Activated T-helper 2 cell treated with anti-CD3 and anti-CD28 coated beads, Interferon-gamma antibody, Interleukin-2, Interleukin-4, amounts not matched to agents 10 μg/mL and 5 μg/mL and 100 μg/mL, durations not matched to agents 14 hours and 24 hours and 36 hours (primary cell): ENCODE measurements around the gene PAPOLG. TPM values are rescaled to one million over a fixed set of nuclear protein-coding genes. Genes with fewer than 3 reads are reported as not detected.
"Not testable (repeated sequence)": the region's sequence is repeated elsewhere in the genome, so short reads cannot be mapped to it uniquely, and the experiment has no call there.

Experiments used
- DNase-seq: peaks from one replicate; pipeline ENCODE4 v3.0.0; 2021; ENCODE audit warnings: low spot score
- H3K27ac Mint-ChIP-seq: one replicate; pipeline ENCODE4 v1.8.0; 2021; ENCODE audit warnings: mixed read lengths
- H3K27me3 Mint-ChIP-seq: one replicate; pipeline ENCODE4 v1.8.0; 2021; ENCODE audit warnings: low read depth, mixed read lengths
- H3K36me3 Mint-ChIP-seq: one replicate; pipeline ENCODE4 v1.8.0; 2021; ENCODE audit warnings: low read depth, mixed read lengths
- H3K4me1 Mint-ChIP-seq: one replicate; pipeline ENCODE4 v1.8.0; 2021; ENCODE audit warnings: low read depth, mixed read lengths
- H3K4me3 Mint-ChIP-seq: one replicate; pipeline ENCODE4 v1.8.0; 2021; ENCODE audit warnings: low read depth, mild to moderate bottlenecking, moderate library complexity, mixed read lengths
- H3K9me3 Mint-ChIP-seq: one replicate; pipeline ENCODE4 v1.8.0; 2021; ENCODE audit warnings: mixed read lengths
- intact Hi-C: fragments of 100-400 bp; cut with micrococcal nuclease; formaldehyde crosslinking; loops from one replicate; pipeline ENCODE4 v1.15.1; 2023
- total RNA-seq: library from RNA; stranded (reverse); gene quantifications from 2 replicates; pipeline ENCODE4 v1.2.3, GENCODE V29; 2022

The PAPOLG gene
- total RNA-seq, 1 donor from 2014 or later: 20.4 TPM

- Mint-ChIP-seq H3K9me3 (peaks cover 4% of the 10 kb centered on the region), H3K27me3 (no peaks in the 10 kb centered on the region), H3K4me3 (no peak overlapping the region), H3K27ac (peak overlapping the region; percentile 87), H3K4me1 (peaks cover 42% of the 10 kb centered on the region), H3K36me3 (peaks cover 3% of the 10 kb centered on the region)
- intact Hi-C loops: loop anchor here (1.0 to 5.0 kb wide), 3 partner anchors 13 to 63 kb away; partner anchors contain the start of gene PAPOLG
- no peak for DNase-seq
These were observed 63.9 kb downstream of the PAPOLG start for GRCh38 chr2:60819936-60820335.

- Mint-ChIP-seq H3K27ac (peak overlapping the region; percentile 36), H3K4me3 (no peak overlapping the region), H3K36me3 (peaks cover 3% of the 10 kb centered on the region), H3K27me3 (no peaks in the 10 kb centered on the region), H3K9me3 (peaks cover 4% of the 10 kb centered on the region), H3K4me1 (peaks cover 43% of the 10 kb centered on the region)
- no peak for DNase-seq
- intact Hi-C loops: no loop called here
These were observed 64.5 kb downstream of the PAPOLG start for GRCh38 chr2:60820416-60821132.

GRCh38 chr2:60821133-60821469 is 65.0 kb downstream of the PAPOLG start:
- Mint-ChIP-seq H3K4me3 (no peak overlapping the region), H3K9me3 (peaks cover 4% of the 10 kb centered on the region), H3K27ac (peak overlapping the region; percentile 36), H3K36me3 (peaks cover 3% of the 10 kb centered on the region), H3K27me3 (no peaks in the 10 kb centered on the region), H3K4me1 (peaks cover 46% of the 10 kb centered on the region)
- no peak for DNase-seq
- intact Hi-C loops: no loop called here

GRCh38 chr2:60821587-60822302 is 65.7 kb downstream of the PAPOLG start:
- DNase-seq: no peak
- peaks cover 45% of the 10 kb centered on the region for H3K4me1 Mint-ChIP-seq
- peaks cover 4% of the 10 kb centered on the region for H3K9me3 Mint-ChIP-seq
- peak overlapping the region; percentile 36 for H3K27ac Mint-ChIP-seq
- H3K27me3 Mint-ChIP-seq: no peaks in the 10 kb centered on the region
- H3K36me3 Mint-ChIP-seq: peaks cover 3% of the 10 kb centered on the region
- intact Hi-C loops: no loop called here
- no peak overlapping the region for H3K4me3 Mint-ChIP-seq

GRCh38 chr2:60822987-60823386 is 66.9 kb downstream of the PAPOLG start:
- H3K4me3 Mint-ChIP-seq: no peak overlapping the region
- H3K36me3 Mint-ChIP-seq: peaks cover 3% of the 10 kb centered on the region
- H3K9me3 Mint-ChIP-seq: peaks cover 4% of the 10 kb centered on the region
- no peaks in the 10 kb centered on the region for H3K27me3 Mint-ChIP-seq
- peaks cover 47% of the 10 kb centered on the region for H3K4me1 Mint-ChIP-seq
- no peak for DNase-seq
- no peak overlapping the region for H3K27ac Mint-ChIP-seq
- intact Hi-C loops: no loop called here

- Mint-ChIP-seq H3K27me3 (no peaks in the 10 kb centered on the region), H3K4me3 (no peak overlapping the region), H3K4me1 (peaks cover 40% of the 10 kb centered on the region), H3K36me3 (peaks cover 3% of the 10 kb centered on the region), H3K27ac (no peak overlapping the region), H3K9me3 (peaks cover 4% of the 10 kb centered on the region)
- intact Hi-C loops: no loop called here
- DNase-seq: no peak
These were observed 67.7 kb downstream of the PAPOLG start for GRCh38 chr2:60823694-60824305.

- Mint-ChIP-seq H3K27ac (no peak overlapping the region), H3K9me3 (no peaks in the 10 kb centered on the region), H3K4me3 (no peak overlapping the region), H3K36me3 (no peaks in the 10 kb centered on the region), H3K4me1 (peaks cover 23% of the 10 kb centered on the region), H3K27me3 (no peaks in the 10 kb centered on the region)
- intact Hi-C loops: no loop called here
- DNase-seq: no peak
These were observed 69.6 kb downstream of the PAPOLG start for GRCh38 chr2:60825666-60826065.

GRCh38 chr2:60826111-60826510 is 70.0 kb downstream of the PAPOLG start:
- intact Hi-C loops: no loop called here
- Mint-ChIP-seq H3K27ac (no peak overlapping the region), H3K27me3 (no peaks in the 10 kb centered on the region), H3K36me3 (no peaks in the 10 kb centered on the region), H3K4me1 (peaks cover 19% of the 10 kb centered on the region), H3K9me3 (no peaks in the 10 kb centered on the region), H3K4me3 (no peak overlapping the region)
- DNase-seq: no peak

GRCh38 chr2:60826860-60827259 is 70.8 kb downstream of the PAPOLG start:
- peaks cover 12% of the 10 kb centered on the region for H3K4me1 Mint-ChIP-seq
- H3K27me3 Mint-ChIP-seq, H3K36me3 Mint-ChIP-seq, H3K27ac Mint-ChIP-seq, H3K9me3 Mint-ChIP-seq, DNase-seq, H3K4me3 Mint-ChIP-seq, intact Hi-C loops: not testable (repeated sequence)

GRCh38 chr2:60827369-60827768 is 71.3 kb downstream of the PAPOLG start:
- Mint-ChIP-seq H3K9me3 (no peaks in the 10 kb centered on the region), H3K27ac (no peak overlapping the region), H3K4me3 (no peak overlapping the region), H3K4me1 (peaks cover 11% of the 10 kb centered on the region), H3K36me3 (no peaks in the 10 kb centered on the region), H3K27me3 (no peaks in the 10 kb centered on the region)
- intact Hi-C loops: no loop called here
- no peak for DNase-seq

- Mint-ChIP-seq H3K27me3 (no peaks in the 10 kb centered on the region), H3K4me1 (peaks cover 25% of the 10 kb centered on the region), H3K27ac (no peak overlapping the region), H3K36me3 (no peaks in the 10 kb centered on the region), H3K4me3 (no peak overlapping the region), H3K9me3 (no peaks in the 10 kb centered on the region)
- intact Hi-C loops: no loop called here
- no peak for DNase-seq
These were observed 74.9 kb downstream of the PAPOLG start for GRCh38 chr2:60830991-60831390.

- no peak overlapping the region for H3K4me3 Mint-ChIP-seq
- H3K27me3 Mint-ChIP-seq: no peaks in the 10 kb centered on the region
- DNase-seq: no peak
- peaks cover 25% of the 10 kb centered on the region for H3K4me1 Mint-ChIP-seq
- no peaks in the 10 kb centered on the region for H3K9me3 Mint-ChIP-seq
- intact Hi-C loops: loop anchor here (2.0 kb wide), 1 partner anchor 13 kb away; no protein-coding TSS in a partner anchor
- H3K36me3 Mint-ChIP-seq: no peaks in the 10 kb centered on the region
- H3K27ac Mint-ChIP-seq: no peak overlapping the region
These were observed 75.9 kb downstream of the PAPOLG start for GRCh38 chr2:60831921-60832320.

- Mint-ChIP-seq H3K4me3 (no peak overlapping the region), H3K4me1 (peaks cover 19% of the 10 kb centered on the region), H3K36me3 (no peaks in the 10 kb centered on the region), H3K9me3 (no peaks in the 10 kb centered on the region), H3K27me3 (no peaks in the 10 kb centered on the region), H3K27ac (peak overlapping the region; percentile 56)
- no peak for DNase-seq
- intact Hi-C loops: loop anchor here (2.0 kb wide), 1 partner anchor 14 kb away; no protein-coding TSS in a partner anchor
These were observed 76.6 kb downstream of the PAPOLG start for GRCh38 chr2:60832621-60833020.
